C4-2B (cell line): ENCODE data around the gene INPP4A.

ENCODE experiments used
- ZFX ChIP-seq: fragments of 450-650 bp; IDR thresholded peaks from 2 replicates; pipeline ENCODE4 v1.6.1; 2017
- TF ChIP-seq, protein P1 (sequence below): fragments of 450-650 bp; conservative IDR thresholded peaks from 2 replicates; pipeline ENCODE4 v1.5.1; 2017; ENCODE audit warnings: mild to moderate bottlenecking

DNA sequence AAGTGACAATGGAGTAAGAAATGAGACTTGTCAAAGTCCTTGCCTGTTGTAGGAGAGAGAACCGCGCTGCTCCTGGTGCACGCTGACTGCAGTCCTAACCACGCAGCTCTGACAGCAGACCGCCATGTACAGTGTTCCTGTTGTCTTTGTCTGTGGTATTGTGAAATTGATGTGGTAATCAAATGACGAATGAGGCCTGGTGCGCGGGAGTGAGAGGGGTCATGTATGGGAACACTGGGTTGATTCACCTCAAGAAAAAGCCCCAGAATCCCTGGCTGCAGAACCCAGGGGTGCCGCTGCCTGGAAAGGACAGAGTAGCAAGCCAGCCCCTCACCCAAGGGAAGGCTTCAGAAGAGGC lies 64.0 kb downstream of the INPP4A start:
- TF ChIP-seq, protein P1, sequence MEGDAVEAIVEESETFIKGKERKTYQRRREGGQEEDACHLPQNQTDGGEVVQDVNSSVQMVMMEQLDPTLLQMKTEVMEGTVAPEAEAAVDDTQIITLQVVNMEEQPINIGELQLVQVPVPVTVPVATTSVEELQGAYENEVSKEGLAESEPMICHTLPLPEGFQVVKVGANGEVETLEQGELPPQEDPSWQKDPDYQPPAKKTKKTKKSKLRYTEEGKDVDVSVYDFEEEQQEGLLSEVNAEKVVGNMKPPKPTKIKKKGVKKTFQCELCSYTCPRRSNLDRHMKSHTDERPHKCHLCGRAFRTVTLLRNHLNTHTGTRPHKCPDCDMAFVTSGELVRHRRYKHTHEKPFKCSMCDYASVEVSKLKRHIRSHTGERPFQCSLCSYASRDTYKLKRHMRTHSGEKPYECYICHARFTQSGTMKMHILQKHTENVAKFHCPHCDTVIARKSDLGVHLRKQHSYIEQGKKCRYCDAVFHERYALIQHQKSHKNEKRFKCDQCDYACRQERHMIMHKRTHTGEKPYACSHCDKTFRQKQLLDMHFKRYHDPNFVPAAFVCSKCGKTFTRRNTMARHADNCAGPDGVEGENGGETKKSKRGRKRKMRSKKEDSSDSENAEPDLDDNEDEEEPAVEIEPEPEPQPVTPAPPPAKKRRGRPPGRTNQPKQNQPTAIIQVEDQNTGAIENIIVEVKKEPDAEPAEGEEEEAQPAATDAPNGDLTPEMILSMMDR: no peak
- no peak for TF ChIP-seq ZFX
